Skeletal muscle tissue (tissue), 5 donors: ENCODE data around the gene TANC1. TPM values are rescaled to one million over a fixed set of nuclear protein-coding genes. Genes with fewer than 3 reads are reported as not detected.

Experiments used
- H3K27ac ChIP-seq: one replicate; pipeline ENCODE4 v1.7.0; 2013; ENCODE audit warnings: mild to moderate bottlenecking, low read depth, low read length, inconsistent platforms
- H3K27me3 ChIP-seq, 3 donors: one replicate each; pipeline ENCODE4 v1.7.0; 2013; ENCODE audit warnings: low read length in 3 of 3; ENCODE audit not compliant: control insufficient read depth in 3 of 3, insufficient read depth in 3 of 3
- H3K36me3 ChIP-seq, 3 donors: one replicate each; pipeline ENCODE4 v1.7.0; 2013; ENCODE audit warnings: low read length in 3 of 3; ENCODE audit not compliant: control insufficient read depth in 3 of 3, insufficient read depth in 3 of 3
- H3K4me1 ChIP-seq, 3 donors: one replicate each; pipeline ENCODE4 v1.7.0; 2013; ENCODE audit warnings: low read length in 3 of 3, mild to moderate bottlenecking in 3 of 3; ENCODE audit not compliant: control insufficient read depth in 3 of 3, insufficient read depth in 3 of 3
- H3K4me3 ChIP-seq, 3 donors: one replicate each; pipeline ENCODE4 v1.7.0; 2013; ENCODE audit warnings: low read length in 3 of 3
- H3K9ac ChIP-seq, 3 donors: one replicate each; pipeline ENCODE4 v1.7.0; 2013; ENCODE audit warnings: low read length in 3 of 3, mild to moderate bottlenecking in 3 of 3, moderate library complexity in 2 of 3, low read depth in 1 of 3
- H3K9me3 ChIP-seq, 3 donors: one replicate each; pipeline ENCODE4 v1.7.0; 2013; ENCODE audit warnings: low read length in 3 of 3; ENCODE audit not compliant: control insufficient read depth in 3 of 3
- small RNA-seq: library from RNA; depleted of rRNA; stranded (forward); fragments of <200 nt; gene quantifications from one replicate; pipeline ENCODE3, GENCODE V24; 2014
- total RNA-seq: library from RNA; depleted of rRNA; stranded (reverse); fragments of >200 nt; gene quantifications from one replicate; pipeline ENCODE4 v1.2.3, GENCODE V29; 2014
- donor health status: Osteomylitis.

The TANC1 gene
- total RNA-seq, 1 donor from 2014 or later: 38.1 TPM

GRCh38 chr2:159275111-159275510 is 306.7 kb downstream of the TANC1 start:
- Histone ChIP-seq H3K9ac (no peak overlapping the region), H3K36me3 (peaks cover 3 to 16% (median 11%) of the 10 kb centered on the region in 3 donors), H3K9me3 (no peaks in the 10 kb centered on the region), H3K4me3 (no peak overlapping the region), H3K27me3 (no peaks in the 10 kb centered on the region), H3K27ac (no peak overlapping the region), H3K4me1 (no peaks in the 10 kb centered on the region)

GRCh38 chr2:159279700-159280099 is 311.3 kb downstream of the TANC1 start:
- Histone ChIP-seq H3K36me3 (peaks cover 4 to 12% (median 5%) of the 10 kb centered on the region in 3 donors), H3K27ac (no peak overlapping the region), H3K9ac (no peak overlapping the region), H3K9me3 (no peaks in the 10 kb centered on the region), H3K27me3 (no peaks in the 10 kb centered on the region), H3K4me1 (no peaks in the 10 kb centered on the region), H3K4me3 (no peak overlapping the region)

GRCh38 chr2:159281002-159281401 is 312.6 kb downstream of the TANC1 start:
- Histone ChIP-seq H3K27me3 (no peaks in the 10 kb centered on the region), H3K4me3 (no peak overlapping the region), H3K36me3 (peaks cover 4 to 12% (median 5%) of the 10 kb centered on the region in 3 donors), H3K4me1 (peaks cover 0 to 7% (median 7%) of the 10 kb centered on the region in 3 donors), H3K9ac (no peak overlapping the region), H3K27ac (no peak overlapping the region), H3K9me3 (no peaks in the 10 kb centered on the region)

Small RNAs within 50 kb of the gene (small RNA-seq; reads per million reads assigned to genes)
- 0.07 reads per million for gene MIR6888
- not detected for gene RNU2-21P
- not detected for gene RNU6-580P

Other genes with a start within 250 kb of the TANC1 start
- gene DAPL1, start 173.3 kb upstream of the TANC1 start, total RNA-seq: not detected